Ishikawa (cell line): ENCODE measurements around the gene LARP4B.

Source experiments
- CEBPB ChIP-seq: IDR thresholded peaks from 2 replicates; pipeline ENCODE4 v1.6.1; 2012
- CREB1 ChIP-seq: IDR thresholded peaks from 2 replicates; pipeline ENCODE4 v1.6.1; 2012; ENCODE audit warnings: low read depth
- EGR1 ChIP-seq: IDR thresholded peaks from 2 replicates; pipeline ENCODE4 v1.6.1; 2012
- EP300 ChIP-seq: IDR thresholded peaks from 2 replicates; pipeline ENCODE4 v1.6.1; 2012; ENCODE audit warnings: borderline replicate concordance
- FOXM1 ChIP-seq: IDR thresholded peaks from 2 replicates; pipeline ENCODE4 v1.6.1; 2012; ENCODE audit warnings: low read depth, borderline replicate concordance
- MAX ChIP-seq: IDR thresholded peaks from 2 replicates; pipeline ENCODE4 v1.6.1; 2012
- RAD21 ChIP-seq: IDR thresholded peaks from 2 replicates; pipeline ENCODE4 v1.6.1; 2012; ENCODE audit warnings: low read depth
- REST ChIP-seq: IDR thresholded peaks from 2 replicates; pipeline ENCODE4 v1.6.1; 2012; ENCODE audit warnings: low read depth, mild to moderate bottlenecking
- TAF1 ChIP-seq: IDR thresholded peaks from 2 replicates; pipeline ENCODE4 v1.6.1; 2012; ENCODE audit warnings: low read depth, mild to moderate bottlenecking
- TCF12 ChIP-seq: IDR thresholded peaks from 2 replicates; pipeline ENCODE4 v1.6.1; 2012; ENCODE audit warnings: low read depth
- TEAD4 ChIP-seq: IDR thresholded peaks from 2 replicates; pipeline ENCODE4 v1.6.1; 2012
- USF1 ChIP-seq: IDR thresholded peaks from 2 replicates; pipeline ENCODE4 v1.6.1; 2012
- YY1 ChIP-seq: IDR thresholded peaks from 2 replicates; pipeline ENCODE4 v1.6.1; 2012; ENCODE audit warnings: low read depth
- ZBTB7A ChIP-seq: IDR thresholded peaks from 2 replicates; pipeline ENCODE4 v1.6.1; 2012; ENCODE audit warnings: low read depth

LARP4B gene

GRCh38 chr10:964321-964987 lies 32.9 kb upstream of the LARP4B start:
- no peak for TF ChIP-seq TCF12
- no peak for TF ChIP-seq MAX
- TF ChIP-seq RAD21, result no peak
- no peak for TF ChIP-seq YY1
- TF ChIP-seq CREB1, result no peak
- TF ChIP-seq ZBTB7A, result no peak
- no peak for TF ChIP-seq USF1
- TF ChIP-seq TAF1, result no peak
- no peak for TF ChIP-seq CEBPB
- no peak for TF ChIP-seq REST
- no peak for TF ChIP-seq FOXM1
- TF ChIP-seq EP300, result no peak

GRCh38 chr10:963655-964054 lies 32.1 kb upstream of the LARP4B start:
- TF ChIP-seq YY1 (no peak), RAD21 (no peak), EP300 (no peak), ZBTB7A (no peak), FOXM1 (no peak), CREB1 (no peak), TCF12 (no peak), CEBPB (no peak), USF1 (no peak), TEAD4 (no peak), REST (no peak), EGR1 (no peak), TAF1 (no peak)

GRCh38 chr10:963186-963585 lies 31.7 kb upstream of the LARP4B start:
- no peak for TF ChIP-seq EP300
- no peak for TF ChIP-seq REST
- TF ChIP-seq USF1, result no peak
- TF ChIP-seq EGR1, result no peak
- TF ChIP-seq CREB1, result no peak
- no peak for TF ChIP-seq TEAD4

- TF ChIP-seq REST, result no peak
- no peak for TF ChIP-seq CEBPB
- no peak for TF ChIP-seq RAD21
- no peak for TF ChIP-seq EGR1
- TF ChIP-seq CREB1, result no peak
- no peak for TF ChIP-seq MAX
- TF ChIP-seq EP300, result no peak
- no peak for TF ChIP-seq TCF12
- TF ChIP-seq TEAD4, result no peak
- TF ChIP-seq ZBTB7A, result no peak
- no peak for TF ChIP-seq FOXM1
These were observed 30.8 kb upstream of the LARP4B start for GRCh38 chr10:962342-962741.
